HG03378 (cell line): ENCODE results near the gene PKP1.

Experiments used
- ATAC-seq: cut with Tn5 transposase; IDR thresholded peaks from one replicate; pipeline ENCODE4 v1.9.1; 2021; ENCODE audit warnings: mild to moderate bottlenecking, moderate library complexity; ENCODE audit not compliant: unreplicated experiment

The PKP1 gene

GRCh38 chr1:201349092-201349491, 65.8 kb downstream of the PKP1 start:
- ATAC-seq = no peak

GRCh38 chr1:201350361-201350725, 67.0 kb downstream of the PKP1 start:
- no peak for ATAC-seq

GRCh38 chr1:201350884-201351283, 67.6 kb downstream of the PKP1 start:
- no peak for ATAC-seq

- no peak for ATAC-seq
Observed at GRCh38 chr1:201351617-201352016, 68.3 kb downstream of the PKP1 start.

DNA sequence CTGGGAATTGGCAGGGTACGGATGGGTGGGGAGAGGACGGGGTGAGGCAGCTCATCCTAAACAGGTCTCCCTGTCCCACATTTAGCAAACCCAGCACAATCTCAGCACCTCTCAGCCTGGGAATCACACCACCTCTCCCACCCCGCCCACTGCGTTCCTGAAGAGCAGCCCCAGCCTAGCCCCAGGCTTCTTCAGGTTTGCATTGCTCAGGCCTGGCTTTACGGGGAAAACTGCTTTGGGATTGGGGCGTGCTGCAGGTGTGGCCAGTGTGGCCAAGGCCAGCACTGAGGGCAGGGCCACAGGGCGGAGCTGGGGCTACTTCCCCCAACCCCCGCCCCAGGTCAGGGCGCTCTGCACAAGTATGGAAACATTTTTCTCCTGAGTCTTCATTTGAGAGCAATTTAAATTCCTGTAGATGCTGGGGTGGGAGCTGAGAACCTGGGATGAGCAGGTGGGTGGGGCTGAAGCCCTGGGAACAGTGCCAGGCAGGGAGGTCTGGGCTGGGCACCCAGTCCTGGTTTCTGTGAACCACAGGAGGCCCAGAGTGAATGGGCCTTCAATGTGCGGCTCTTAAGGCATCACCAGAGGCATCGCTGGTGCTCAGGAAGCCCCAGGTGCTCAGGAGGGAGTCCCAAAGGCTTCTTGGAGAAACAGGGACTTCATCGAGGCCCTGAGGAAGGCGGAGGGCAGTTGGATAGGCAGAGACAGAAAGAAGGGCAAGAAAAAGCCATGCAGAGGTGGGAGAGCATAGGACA, 70.1 kb downstream of the PKP1 start:
- ATAC-seq = no peak

DNA sequence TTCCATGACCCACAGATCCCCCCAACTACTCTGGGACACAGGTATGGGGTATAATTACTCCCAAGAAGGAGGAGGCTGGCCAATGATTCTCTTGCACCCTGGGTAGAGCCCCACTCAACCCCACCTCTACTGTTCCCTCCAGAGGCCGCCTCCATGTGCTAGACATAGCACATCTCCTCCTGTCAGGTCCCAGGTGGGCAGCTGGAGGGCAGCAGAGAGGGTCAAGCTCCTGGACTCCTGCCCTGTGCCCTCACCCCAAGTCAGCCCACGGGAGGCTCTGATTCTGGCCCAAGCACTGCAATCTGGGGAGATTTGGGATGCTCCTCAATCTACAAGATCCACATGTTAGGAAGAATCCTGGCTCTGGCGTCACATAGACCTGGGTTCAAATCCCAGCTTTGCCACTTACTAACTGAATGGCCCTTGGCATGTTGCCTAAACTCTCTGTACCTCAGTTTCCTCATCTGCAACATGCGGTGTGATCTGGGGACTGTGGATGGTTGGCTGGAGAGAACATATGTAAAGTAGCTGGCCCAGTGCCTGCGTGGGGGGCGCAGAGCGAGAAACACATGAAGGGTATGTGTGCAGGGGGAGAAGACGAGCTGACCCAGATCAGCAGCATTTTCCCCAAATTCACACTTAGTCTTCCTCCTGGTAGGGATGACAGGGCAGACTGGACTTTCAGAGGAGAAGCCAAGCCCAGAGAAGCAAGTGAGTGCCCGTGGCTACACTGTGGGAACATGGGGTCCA, 71.0 kb downstream of the PKP1 start:
- ATAC-seq = no peak

- ATAC-seq = no peak
Observed at GRCh38 chr1:201354901-201355295, 71.6 kb downstream of the PKP1 start.

- ATAC-seq = no peak
Observed at GRCh38 chr1:201355471-201355870, 72.2 kb downstream of the PKP1 start.

DNA sequence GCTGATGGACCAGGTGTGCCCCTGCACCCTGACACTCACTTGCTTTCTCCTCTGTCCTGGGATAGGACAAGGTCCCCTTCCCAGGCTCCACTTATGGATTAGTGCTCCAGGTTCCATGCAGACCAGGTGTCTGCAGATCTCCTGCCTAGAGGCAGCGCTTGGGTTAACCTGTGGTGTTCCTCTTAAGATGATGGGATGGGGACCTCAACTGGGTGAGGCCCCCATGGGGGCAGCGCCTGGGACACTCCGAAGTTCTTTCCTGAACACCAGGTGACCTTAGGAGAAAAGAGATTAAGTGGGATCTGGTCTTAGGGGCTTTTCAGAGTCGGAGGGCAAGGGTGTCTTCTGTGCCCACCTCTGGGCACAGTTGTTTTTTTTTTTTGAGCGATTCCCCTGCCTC, 72.9 kb downstream of the PKP1 start:
- no peak for ATAC-seq

DNA sequence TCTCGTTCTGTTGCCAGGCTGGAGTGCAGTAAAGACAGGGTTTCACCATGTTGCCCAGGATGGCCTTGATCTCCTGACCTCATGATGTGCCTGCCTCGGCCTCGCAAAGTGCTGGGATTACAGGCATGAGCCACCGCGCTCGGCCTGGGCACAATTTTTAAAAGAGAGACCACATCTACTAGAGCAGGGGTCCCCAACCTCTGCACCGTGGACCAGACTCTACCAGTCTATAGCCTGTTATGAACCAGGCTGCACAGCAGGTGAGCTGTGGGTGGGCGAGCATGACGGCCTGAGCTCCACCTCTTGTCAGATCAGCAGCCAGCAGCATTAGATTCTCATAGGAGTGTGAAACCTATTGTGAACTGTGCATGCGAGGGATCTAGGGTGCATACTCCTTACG, 73.4 kb downstream of the PKP1 start:
- no peak for ATAC-seq

DNA sequence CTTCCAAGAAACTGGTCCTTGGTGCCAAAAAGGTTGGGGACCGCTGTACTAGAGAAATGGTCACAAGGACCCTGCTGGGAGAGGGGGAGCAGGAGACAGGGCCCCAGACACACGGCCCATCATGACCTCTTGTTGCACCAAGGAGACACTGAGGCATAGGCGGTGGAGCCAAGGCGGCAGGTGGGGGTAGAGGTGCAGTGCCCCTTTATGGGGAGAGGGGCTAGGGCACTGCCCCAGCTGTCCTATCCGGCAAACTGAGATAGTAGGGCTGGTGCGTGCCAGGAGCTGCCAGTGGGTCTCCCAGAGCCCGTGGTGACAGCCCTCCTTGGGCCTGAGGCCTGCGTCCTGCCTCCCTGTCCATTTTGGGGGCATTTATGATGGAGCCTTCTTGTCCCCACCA, 73.9 kb downstream of the PKP1 start:
- no peak for ATAC-seq

DNA sequence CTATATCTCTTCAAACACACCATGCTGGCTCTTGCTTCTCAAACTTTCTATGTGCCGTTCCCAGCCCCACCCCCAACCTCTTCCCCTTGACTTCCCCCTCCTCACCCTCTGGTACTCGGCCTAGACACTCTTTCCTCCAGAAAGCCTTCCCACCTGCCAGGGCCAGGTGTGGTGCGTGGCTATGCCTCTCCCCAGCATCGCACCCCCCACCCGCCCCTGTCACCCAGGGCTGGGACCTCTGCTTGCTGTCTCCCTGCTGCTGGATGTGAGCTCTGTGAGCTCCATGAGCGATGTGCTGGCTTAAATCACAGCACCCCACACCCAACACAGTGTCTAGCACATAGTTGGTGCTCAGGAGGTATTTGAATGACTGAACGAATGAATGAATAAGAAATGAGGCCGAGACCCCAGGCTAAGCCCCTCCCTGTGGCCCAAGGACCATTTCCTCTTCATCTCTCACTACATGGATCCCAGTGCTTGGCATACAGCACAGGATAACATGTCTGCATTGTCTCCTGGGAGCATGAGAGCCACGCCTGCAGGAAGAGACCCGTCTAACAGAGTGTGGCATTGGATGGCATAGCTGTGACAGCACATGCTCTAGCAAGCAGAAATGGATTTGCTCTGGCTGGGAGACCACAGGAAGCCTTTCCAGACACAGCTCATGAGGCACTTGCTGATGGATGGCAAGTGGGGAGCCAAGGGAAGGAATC, 74.5 kb downstream of the PKP1 start:
- ATAC-seq = no peak

GRCh38 chr1:201358596-201358995, 75.3 kb downstream of the PKP1 start:
- no peak for ATAC-seq

GRCh38 chr1:201359031-201359872, 75.9 kb downstream of the PKP1 start:
- ATAC-seq = no peak

DNA sequence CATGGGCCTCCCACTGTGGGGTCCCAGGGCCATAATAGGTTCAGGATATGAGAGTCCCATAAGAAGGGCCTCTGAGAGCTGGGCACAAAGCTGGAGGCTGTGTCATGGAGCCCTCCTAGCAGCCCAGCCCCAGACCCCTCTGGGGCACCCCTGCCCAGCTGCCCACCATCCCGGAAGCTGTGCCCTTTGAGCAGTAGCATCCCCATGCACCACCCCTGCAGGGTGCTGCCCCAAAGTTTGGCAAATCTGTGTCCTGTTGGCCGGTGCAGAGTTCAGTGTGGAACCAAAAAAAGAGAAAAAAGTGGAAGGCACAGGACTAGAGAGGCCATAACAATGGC, 76.5 kb downstream of the PKP1 start:
- ATAC-seq = no peak

DNA sequence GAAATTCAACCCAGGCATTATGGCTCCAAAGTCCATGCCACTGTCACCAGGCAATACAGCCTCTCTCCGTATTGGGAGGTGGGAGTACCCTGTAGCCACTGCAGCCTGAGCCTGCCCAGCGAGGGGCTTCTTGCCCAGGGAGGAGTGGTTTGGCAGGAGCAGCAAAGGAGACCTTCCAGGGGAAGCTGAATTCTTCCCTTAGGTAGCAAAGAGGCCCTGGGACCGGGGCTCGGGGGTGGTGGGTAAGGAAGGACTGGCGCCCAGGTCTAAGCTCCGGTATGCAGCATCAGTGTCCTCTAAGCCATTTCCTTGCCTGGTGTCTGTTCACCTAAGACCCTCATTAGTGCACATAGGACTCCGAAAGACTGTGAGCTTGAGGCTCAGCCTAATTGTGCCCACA, 77.2 kb downstream of the PKP1 start:
- no peak for ATAC-seq

GRCh38 chr1:201360901-201361651, 77.8 kb downstream of the PKP1 start:
- ATAC-seq = no peak

GRCh38 chr1:201361652-201362504, 78.6 kb downstream of the PKP1 start:
- no peak for ATAC-seq

DNA sequence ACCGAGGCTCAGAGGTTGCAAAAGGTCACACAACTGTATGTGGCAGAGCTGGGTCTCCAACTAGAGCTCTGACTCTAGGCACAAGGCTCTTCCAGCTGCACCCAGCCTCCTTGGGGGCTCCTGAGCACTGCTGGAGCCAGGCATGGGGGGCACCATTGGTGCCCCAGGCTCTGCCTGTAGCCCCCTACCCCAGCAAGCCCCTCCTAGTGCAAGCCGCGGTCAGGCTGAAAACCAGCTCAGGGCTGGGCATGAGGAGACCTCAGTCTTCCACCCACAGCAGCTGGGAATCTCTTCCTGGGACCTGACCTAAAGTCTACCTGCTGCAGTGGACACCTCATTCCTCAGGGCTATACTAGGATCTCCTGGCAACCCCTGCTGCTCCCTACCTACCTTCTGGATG, 79.6 kb downstream of the PKP1 start:
- ATAC-seq = no peak

GRCh38 chr1:201363467-201363866, 80.2 kb downstream of the PKP1 start:
- ATAC-seq = no peak
